Measurements from ENCODE around the gene DPM2. TPM values are rescaled to one million over a fixed set of nuclear protein-coding genes. Genes with fewer than 3 reads are reported as not detected.

Gene DPM2
- total RNA-seq, 2 donors from 2014 or later, result 45.7 TPM

GRCh38 chr9:127897193-127897692, 40.4 kb downstream of the DPM2 start:
- H3K4me3 ChIP-seq (ENCODE audit: low read length), result no peak overlapping the region
- no peaks in the 10 kb centered on the region for H3K27me3 ChIP-seq (ENCODE audit: control insufficient read depth, insufficient read depth, low read length, poor library complexity, severe bottlenecking)
- Mint-ChIP-seq H3K36me3 (ENCODE audit: low read depth) (peaks cover 45% of the 10 kb centered on the region), H3K9me3 (peaks cover 23% of the 10 kb centered on the region), H3K4me1 (peaks cover 7% of the 10 kb centered on the region), H3K27ac (peak overlapping the region; percentile 79), H3K27me3 (ENCODE audit: insufficient read depth) (no peaks in the 10 kb centered on the region), H3K4me3 (peak overlapping the region; percentile 77)
- peak; percentile 98 for DNase-seq
- 20 to 38% methylated on average over 6 to 17 of the region's 19 CpGs for WGBS, 2 experiments (ENCODE audit: insufficient coverage in 1 of 2, insufficient read length in 1 of 2)
- H3K9me3 ChIP-seq (ENCODE audit: control insufficient read depth, low read length), result peaks cover 29% of the 10 kb centered on the region
- peaks cover 4% of the 10 kb centered on the region for H3K4me1 ChIP-seq (ENCODE audit: control insufficient read depth, insufficient read depth, low read length)
- H3K9ac ChIP-seq (ENCODE audit: extremely low read depth, low read length, poor library complexity, severe bottlenecking), result no peak overlapping the region
- no peak for TF ChIP-seq CTCF (conservative IDR thresholded peaks at IDR 0.05)
- H3K27ac ChIP-seq (ENCODE audit: low read depth, low read length), result peak overlapping the region; percentile 36
- peaks cover 40% of the 10 kb centered on the region for H3K36me3 ChIP-seq (ENCODE audit: control insufficient read depth, insufficient read depth, low read length)

GRCh38 chr9:127896395-127897192, 41.1 kb downstream of the DPM2 start:
- Mint-ChIP-seq H3K9me3 (peaks cover 23% of the 10 kb centered on the region), H3K36me3 (ENCODE audit: low read depth) (peaks cover 48% of the 10 kb centered on the region), H3K4me3 (peak overlapping the region; percentile 77), H3K27me3 (ENCODE audit: insufficient read depth) (no peaks in the 10 kb centered on the region), H3K4me1 (peaks cover 7% of the 10 kb centered on the region), H3K27ac (peak overlapping the region; percentile 79)
- no peak for TF ChIP-seq CTCF (conservative IDR thresholded peaks at IDR 0.05)
- H3K9me3 ChIP-seq (ENCODE audit: control insufficient read depth, low read length), result peaks cover 29% of the 10 kb centered on the region
- no peak overlapping the region for H3K9ac ChIP-seq (ENCODE audit: extremely low read depth, low read length, poor library complexity, severe bottlenecking)
- H3K36me3 ChIP-seq (ENCODE audit: control insufficient read depth, insufficient read depth, low read length), result peaks cover 44% of the 10 kb centered on the region
- H3K4me3 ChIP-seq (ENCODE audit: low read length), result no peak overlapping the region
- DNase-seq, result peak; percentile 63
- H3K4me1 ChIP-seq (ENCODE audit: control insufficient read depth, insufficient read depth, low read length), result peaks cover 4% of the 10 kb centered on the region
- H3K27ac ChIP-seq (ENCODE audit: low read depth, low read length), result peak overlapping the region; percentile 16
- no peaks in the 10 kb centered on the region for H3K27me3 ChIP-seq (ENCODE audit: control insufficient read depth, insufficient read depth, low read length, poor library complexity, severe bottlenecking)
- 79 to 84% methylated on average over 11 to 16 of the region's 16 CpGs for WGBS, 2 experiments (ENCODE audit: insufficient coverage in 1 of 2, insufficient read length in 1 of 2)

GRCh38 chr9:127895811-127896210, 41.8 kb downstream of the DPM2 start:
- H3K9me3 Mint-ChIP-seq, result peaks cover 23% of the 10 kb centered on the region
- peaks cover 55% of the 10 kb centered on the region for H3K36me3 Mint-ChIP-seq (ENCODE audit: low read depth)
- H3K27ac ChIP-seq (ENCODE audit: low read depth, low read length), result no peak overlapping the region
- peaks cover 29% of the 10 kb centered on the region for H3K9me3 ChIP-seq (ENCODE audit: control insufficient read depth, low read length)
- H3K4me3 Mint-ChIP-seq, result no peak overlapping the region
- H3K27ac Mint-ChIP-seq, result no peak overlapping the region
- 89 to 92% methylated on average over 6 to 8 of the region's 8 CpGs for WGBS, 2 experiments (ENCODE audit: insufficient coverage in 1 of 2, insufficient read length in 1 of 2)
- H3K27me3 ChIP-seq (ENCODE audit: control insufficient read depth, insufficient read depth, low read length, poor library complexity, severe bottlenecking), result no peaks in the 10 kb centered on the region
- H3K4me3 ChIP-seq (ENCODE audit: low read length), result no peak overlapping the region
- H3K9ac ChIP-seq (ENCODE audit: extremely low read depth, low read length, poor library complexity, severe bottlenecking), result no peak overlapping the region
- peak; percentile 26 for DNase-seq
- peaks cover 7% of the 10 kb centered on the region for H3K4me1 Mint-ChIP-seq
- peaks cover 4% of the 10 kb centered on the region for H3K4me1 ChIP-seq (ENCODE audit: control insufficient read depth, insufficient read depth, low read length)
- TF ChIP-seq CTCF (conservative IDR thresholded peaks at IDR 0.05), result no peak
- peaks cover 47% of the 10 kb centered on the region for H3K36me3 ChIP-seq (ENCODE audit: control insufficient read depth, insufficient read depth, low read length)
- H3K27me3 Mint-ChIP-seq (ENCODE audit: insufficient read depth), result no peaks in the 10 kb centered on the region

Data from endodermal cell (in vitro differentiated cells).